GM12891 (cell line): ENCODE results near the gene USH2A.

ENCODE experiments used
- POLR2A ChIP-seq: IDR thresholded peaks from 2 replicates; pipeline ENCODE4 v1.6.1; 2011; ENCODE audit warnings: low read depth, low read length, control low read depth
- POLR2AphosphoS5 ChIP-seq: IDR thresholded peaks from 2 replicates; pipeline ENCODE4 v1.6.1; 2011; ENCODE audit warnings: low read depth, low read length, control low read depth
- POU2F2 ChIP-seq: IDR thresholded peaks from 2 replicates; pipeline ENCODE4 v1.6.1; 2011; ENCODE audit warnings: low read depth, mild to moderate bottlenecking, control low read depth, low read length, moderate library complexity
- TAF1 ChIP-seq: IDR thresholded peaks from 2 replicates; pipeline ENCODE4 v1.6.1; 2011; ENCODE audit warnings: low read depth, low read length, control low read depth

DNA sequence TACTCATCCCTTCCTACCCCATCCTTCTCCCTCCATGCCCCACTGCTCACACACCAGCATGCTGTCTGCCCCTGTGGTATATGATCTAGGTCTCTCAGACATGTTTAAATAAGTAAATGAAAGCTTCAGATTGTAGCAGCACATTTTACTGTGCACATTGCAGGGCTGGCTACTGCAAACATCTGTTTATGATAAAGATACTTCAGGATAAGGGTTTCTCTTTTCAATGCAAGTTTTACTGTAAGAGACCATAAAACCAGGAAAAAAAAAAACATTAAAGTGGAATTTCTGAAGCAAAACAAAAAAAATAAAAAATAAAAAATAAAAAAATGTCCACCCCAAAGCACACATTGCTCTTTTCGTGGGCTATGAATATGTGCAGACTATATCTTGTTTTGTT lies 184.4 kb downstream of the USH2A start:
- TF ChIP-seq POLR2AphosphoS5 (no peak), POLR2A (no peak), TAF1 (no peak), POU2F2 (no peak)
